HG02981 (cell line): ENCODE data around the gene SLC7A8.

ENCODE experiments used
- ATAC-seq: cut with Tn5 transposase; IDR thresholded peaks from one replicate; pipeline ENCODE4 v1.9.1; 2021; ENCODE audit warnings: mild to moderate bottlenecking, moderate library complexity; ENCODE audit not compliant: unreplicated experiment

Gene SLC7A8

GRCh38 chr14:23159532-23159931 is 23.9 kb downstream of the SLC7A8 start:
- no peak for ATAC-seq

GRCh38 chr14:23158779-23159178 is 24.7 kb downstream of the SLC7A8 start:
- no peak for ATAC-seq

GRCh38 chr14:23154964-23155587 is 28.4 kb downstream of the SLC7A8 start:
- no peak for ATAC-seq

GRCh38 chr14:23153851-23154796 is 29.3 kb downstream of the SLC7A8 start:
- no peak for ATAC-seq

GRCh38 chr14:23151342-23151741 is 32.1 kb downstream of the SLC7A8 start:
- no peak for ATAC-seq

- ATAC-seq: no peak
Measured at GRCh38 chr14:23149745-23150144, 33.7 kb downstream of the SLC7A8 start.

GRCh38 chr14:23148591-23149249 is 34.7 kb downstream of the SLC7A8 start:
- no peak for ATAC-seq

- ATAC-seq: no peak
Measured at GRCh38 chr14:23147676-23148075, 35.8 kb downstream of the SLC7A8 start.

GRCh38 chr14:23146980-23147379 is 36.5 kb downstream of the SLC7A8 start:
- ATAC-seq: no peak

GRCh38 chr14:23146351-23146910 is 37.0 kb downstream of the SLC7A8 start:
- ATAC-seq: no peak

- no peak for ATAC-seq
Measured at GRCh38 chr14:23145794-23146350, 37.6 kb downstream of the SLC7A8 start.

GRCh38 chr14:23143911-23144310 is 39.5 kb downstream of the SLC7A8 start:
- ATAC-seq: no peak

- no peak for ATAC-seq
Measured at GRCh38 chr14:23142826-23143225, 40.6 kb downstream of the SLC7A8 start.

- no peak for ATAC-seq
Measured at GRCh38 chr14:23141706-23142444, 41.6 kb downstream of the SLC7A8 start.

- ATAC-seq: no peak
Measured at GRCh38 chr14:23140371-23140770, 43.1 kb downstream of the SLC7A8 start.

GRCh38 chr14:23139874-23140273 is 43.6 kb downstream of the SLC7A8 start:
- no peak for ATAC-seq

GRCh38 chr14:23137813-23138535 is 45.5 kb downstream of the SLC7A8 start:
- ATAC-seq: no peak

- ATAC-seq: no peak
Measured at GRCh38 chr14:23137192-23137812, 46.2 kb downstream of the SLC7A8 start.

- ATAC-seq: no peak
Measured at GRCh38 chr14:23136566-23137133, 46.8 kb downstream of the SLC7A8 start.
